CD1c-positive myeloid dendritic cell (primary cell): Measurements from ENCODE around the gene CREBBP.

Experiments used
- DNase-seq: peaks from one replicate; pipeline ENCODE4 v3.0.0-alpha.2; 2016; ENCODE audit errors: extremely low spot score

Gene CREBBP

DNA sequence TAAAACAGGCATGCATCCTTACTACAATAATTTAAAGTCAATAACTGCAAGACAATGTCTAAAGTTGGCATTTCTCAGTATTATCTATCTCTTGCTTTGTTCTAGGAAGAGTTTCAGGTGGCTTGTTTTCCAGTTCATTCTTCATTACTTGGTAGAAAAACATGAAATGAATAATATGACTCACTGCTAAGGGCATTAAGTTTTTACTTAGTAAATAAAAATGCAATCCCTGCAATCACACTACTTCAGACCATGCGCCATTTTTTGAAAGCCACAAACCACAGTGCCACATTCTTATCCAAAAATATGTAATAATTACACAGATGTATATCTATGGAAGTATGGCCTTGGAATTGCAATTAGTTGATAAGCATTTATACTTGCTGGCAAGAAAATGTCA, 55.4 kb downstream of the CREBBP start:
- no peak for DNase-seq

DNA sequence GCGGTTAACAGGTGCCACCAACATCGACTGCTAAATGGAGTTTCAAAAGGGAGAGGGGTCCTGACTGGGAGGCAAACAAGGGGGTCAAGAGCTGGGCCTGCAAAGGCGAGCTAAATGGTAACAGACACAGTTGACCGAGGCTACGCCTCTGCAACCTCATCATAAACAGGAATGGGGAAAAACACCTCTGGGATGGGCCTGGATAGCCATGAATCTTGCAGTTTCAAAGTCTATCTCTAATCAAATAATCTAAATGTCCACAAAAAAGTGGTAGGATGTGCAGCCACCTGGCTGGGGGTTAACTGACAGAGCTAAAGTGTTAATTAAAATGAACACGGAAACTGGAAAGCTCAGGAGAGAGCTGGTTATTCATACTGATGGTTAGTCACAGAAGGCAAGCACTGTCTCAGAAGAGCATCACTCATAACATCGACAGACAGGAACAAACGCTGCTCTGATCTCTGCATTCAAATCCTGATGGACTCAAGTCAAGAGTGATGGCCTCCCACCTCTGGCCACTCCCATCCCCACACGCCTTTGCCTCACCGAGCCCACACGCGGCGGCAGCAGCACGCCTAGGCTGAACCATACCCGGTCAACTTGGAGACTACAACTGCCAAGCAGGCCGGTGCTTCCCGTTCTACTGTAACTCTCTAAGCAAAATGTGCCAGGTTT, 56.3 kb downstream of the CREBBP start:
- DNase-seq, result no peak

GRCh38 chr16:3823427-3823826, 57.1 kb downstream of the CREBBP start:
- peak; percentile 43 for DNase-seq

DNA sequence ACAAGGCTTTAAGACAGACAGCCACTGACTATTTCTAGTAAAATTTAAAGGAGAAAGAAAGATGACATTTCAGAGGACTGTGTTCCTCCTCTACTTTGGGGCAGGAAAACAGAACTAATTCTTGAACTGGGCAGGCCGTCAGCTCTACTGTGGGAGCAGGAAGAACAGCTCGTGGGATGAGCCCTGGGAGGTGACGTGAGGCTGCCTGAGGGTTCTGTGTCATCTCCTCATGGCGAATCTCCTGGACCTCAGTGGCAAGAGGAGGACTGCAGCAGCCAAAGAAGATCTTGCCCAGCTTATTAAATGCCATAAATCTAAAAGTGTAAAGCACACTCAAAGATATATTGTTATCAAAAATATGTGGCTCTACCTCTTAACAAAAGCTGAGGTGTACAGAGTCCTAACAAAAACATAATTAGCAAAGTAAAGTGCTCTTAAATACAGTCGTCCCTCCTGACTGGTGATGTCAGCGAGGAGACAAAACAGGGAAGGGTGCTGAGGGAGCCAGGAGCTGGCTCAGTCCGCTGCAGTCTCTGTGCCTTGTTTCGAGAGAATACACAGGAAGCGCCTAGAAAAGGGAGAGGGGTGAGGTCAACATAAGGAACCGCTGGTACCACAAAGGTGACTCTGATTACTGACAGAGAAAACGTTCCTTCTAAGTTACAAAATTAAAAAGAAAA, 58.0 kb downstream of the CREBBP start:
- peak; percentile 74 for DNase-seq

DNA sequence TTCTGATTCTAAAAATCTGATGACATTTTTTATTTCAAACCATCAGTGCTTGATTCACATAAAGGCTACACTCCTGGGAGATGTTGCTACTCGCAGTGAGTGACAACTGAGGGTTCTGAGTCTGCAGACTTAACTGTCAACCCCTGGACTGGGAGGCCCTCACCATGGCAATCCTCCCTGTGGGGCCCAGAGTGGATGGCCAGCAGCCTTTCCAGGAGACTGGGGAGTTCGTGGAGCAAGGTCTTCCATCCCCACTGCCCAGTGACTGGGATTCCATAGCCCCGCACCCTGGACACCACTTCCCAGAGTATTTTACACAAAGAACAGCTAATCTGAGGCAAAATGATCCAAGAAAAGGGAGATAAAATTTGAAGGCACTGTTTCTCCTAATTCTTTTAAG, 59.3 kb downstream of the CREBBP start:
- DNase-seq, result no peak

DNA sequence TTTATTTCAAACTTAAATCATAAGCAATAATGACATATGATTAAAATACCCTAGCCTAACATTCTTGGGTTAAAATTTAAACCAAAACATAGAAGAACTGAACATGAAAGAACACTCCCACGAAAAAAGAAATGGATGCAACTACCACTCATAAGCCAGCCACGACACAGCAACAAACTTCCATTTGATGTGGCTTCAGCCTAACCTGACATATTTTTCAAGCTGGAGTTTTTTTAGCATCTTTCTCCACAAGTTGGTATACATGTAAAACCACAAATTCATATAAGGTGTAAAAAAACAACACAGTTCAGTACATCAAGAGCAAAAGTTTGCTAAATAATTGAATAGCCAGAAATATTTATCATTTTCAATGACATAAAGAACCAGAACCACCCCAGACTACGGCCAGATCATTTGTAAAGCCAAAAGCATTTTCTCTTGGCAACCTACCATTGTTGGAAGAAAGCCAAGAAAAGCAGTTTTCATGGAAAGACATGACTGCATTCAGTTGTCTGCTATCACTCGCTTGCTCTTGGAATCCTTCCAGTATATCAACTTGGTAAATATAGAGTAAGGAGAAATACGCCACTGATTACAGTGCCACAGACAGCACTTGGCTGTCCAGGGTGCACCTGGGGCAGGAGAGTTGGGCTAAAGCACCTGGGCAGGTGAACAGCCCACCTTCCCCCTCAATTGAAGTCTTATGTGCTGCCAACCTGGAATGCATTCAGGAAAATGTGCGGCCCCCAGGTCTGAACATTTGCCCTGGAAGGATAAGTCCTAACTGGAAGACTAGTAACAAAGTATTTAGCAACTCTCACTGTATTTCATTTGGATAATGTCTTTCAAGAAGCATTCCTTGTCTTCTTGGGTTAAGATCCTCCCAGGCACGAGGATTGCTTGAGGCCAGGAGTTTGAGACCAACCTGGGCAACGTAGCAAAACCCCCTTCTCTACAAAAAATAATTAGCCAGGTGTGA, 60.5 kb downstream of the CREBBP start:
- DNase-seq, result no peak

- DNase-seq, result no peak
Measured at GRCh38 chr16:3819175-3819527, 61.4 kb downstream of the CREBBP start.

GRCh38 chr16:3816326-3816725, 64.2 kb downstream of the CREBBP start:
- DNase-seq, result no peak

- DNase-seq, result no peak
Measured at GRCh38 chr16:3814755-3815154, 65.8 kb downstream of the CREBBP start.

DNA sequence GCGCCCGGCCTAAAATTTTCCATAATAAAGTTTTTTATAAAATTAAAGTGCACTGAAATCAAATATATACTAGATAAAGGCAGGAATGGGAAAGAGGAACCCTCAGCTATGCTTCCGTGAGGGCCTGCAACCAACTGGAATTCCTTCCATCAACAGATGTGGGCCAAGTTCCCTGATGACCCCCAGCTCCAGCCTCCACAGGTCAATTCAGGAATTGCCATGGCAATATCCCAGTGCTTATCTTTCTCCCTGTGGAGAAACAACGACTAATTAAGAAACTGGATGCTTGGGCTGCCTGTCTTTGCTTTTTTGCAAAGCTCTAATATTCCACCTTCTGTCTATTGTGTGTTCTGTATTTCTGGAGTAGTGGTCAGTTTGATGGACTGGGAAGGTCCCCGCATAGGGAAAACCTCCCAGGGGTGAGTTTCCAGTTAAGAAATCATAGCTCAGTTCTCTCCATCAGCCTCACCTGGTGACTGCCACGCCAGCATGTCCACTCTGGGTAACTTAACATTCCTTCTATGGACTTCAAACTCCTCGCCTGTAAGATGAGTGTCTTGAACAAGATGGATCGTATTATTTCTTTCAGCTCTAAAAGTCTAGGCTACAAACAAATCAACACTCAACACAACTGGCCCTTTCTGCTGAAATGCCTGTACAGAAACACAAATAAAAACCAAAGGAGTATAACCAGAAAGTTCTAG, 67.9 kb downstream of the CREBBP start:
- DNase-seq, result no peak

DNA sequence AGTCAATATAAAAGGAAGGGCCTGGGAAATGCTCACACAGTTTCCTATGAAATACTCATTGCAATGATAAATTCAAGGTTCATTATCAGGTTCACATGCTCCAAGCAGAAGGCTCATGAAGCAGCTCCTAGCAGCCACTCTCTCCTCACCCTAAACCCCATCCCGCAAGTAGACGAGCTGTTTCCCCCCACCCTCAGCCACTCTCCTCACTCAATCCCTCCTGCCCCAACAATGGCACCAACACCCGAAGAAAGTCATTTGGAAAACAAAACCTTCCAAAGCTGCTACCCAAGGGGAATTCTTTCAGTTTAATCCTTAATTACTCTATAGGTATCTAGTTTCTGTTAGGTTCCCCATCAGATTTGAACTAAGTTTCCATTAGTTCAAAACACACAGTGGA, 69.7 kb downstream of the CREBBP start:
- DNase-seq, result no peak

DNA sequence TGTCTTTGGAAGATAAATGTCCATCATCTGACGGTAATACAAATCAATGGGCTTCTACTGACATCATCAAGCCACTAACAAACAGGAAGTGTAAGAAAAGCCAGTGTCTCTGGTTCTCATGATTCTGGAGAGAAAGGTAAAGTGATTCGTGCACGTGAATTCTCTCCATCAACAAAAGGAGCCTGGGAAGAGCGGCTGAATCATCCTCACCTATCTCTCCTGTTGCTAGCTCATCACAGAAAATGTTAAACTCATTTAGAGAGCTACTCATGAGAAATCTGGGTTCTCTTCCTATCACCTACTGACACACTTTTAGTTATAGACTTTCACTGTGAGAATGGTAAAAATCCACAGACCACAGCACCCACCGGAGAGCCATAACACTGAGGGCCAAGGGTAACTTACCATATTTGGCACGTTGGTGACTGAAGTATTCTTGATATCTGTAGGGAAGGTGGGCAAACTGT, 70.3 kb downstream of the CREBBP start:
- no peak for DNase-seq

- no peak for DNase-seq
Measured at GRCh38 chr16:3808308-3809063, 72.0 kb downstream of the CREBBP start.

GRCh38 chr16:3807425-3808123, 72.9 kb downstream of the CREBBP start:
- DNase-seq, result no peak

DNA sequence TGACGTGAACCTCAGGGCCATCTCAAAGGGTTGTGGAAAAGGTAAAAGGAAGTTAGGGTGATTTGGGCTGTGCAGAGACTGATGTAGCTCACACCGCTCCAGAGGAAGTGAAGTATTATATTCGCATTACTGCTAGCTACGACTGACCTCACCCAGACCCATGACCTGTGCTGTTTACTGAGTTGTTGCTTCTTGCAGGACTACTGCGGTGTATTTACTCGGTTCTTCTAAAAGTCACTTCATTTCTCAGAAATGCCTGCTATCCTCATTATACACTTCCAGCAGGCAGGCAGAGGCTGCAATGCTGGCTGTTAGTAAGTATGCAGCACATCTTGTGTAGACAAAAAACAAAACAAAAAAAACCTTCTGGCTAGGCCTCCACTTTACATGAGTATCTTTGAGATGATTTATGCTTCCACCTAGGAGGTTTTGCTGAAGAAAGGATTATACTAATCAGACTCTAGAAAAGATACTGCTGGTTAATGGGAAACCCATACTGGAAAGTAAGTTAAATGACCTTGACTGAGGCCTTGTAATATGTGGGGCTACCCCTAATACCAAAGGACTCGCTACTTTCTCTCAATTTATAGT, 76.0 kb downstream of the CREBBP start:
- peak; percentile 24 for DNase-seq

GRCh38 chr16:3800477-3801270, 79.8 kb downstream of the CREBBP start:
- no peak for DNase-seq

- no peak for DNase-seq
Measured at GRCh38 chr16:3800019-3800418, 80.5 kb downstream of the CREBBP start.

GRCh38 chr16:3799354-3799753, 81.2 kb downstream of the CREBBP start:
- no peak for DNase-seq

GRCh38 chr16:3798838-3799237, 81.7 kb downstream of the CREBBP start:
- DNase-seq, result peak; percentile 25
